Globus pallidus (tissue), 1 donor: ENCODE results near the gene SH3GL1.
"Not testable (repeated sequence)": the region's sequence is repeated elsewhere in the genome, so short reads cannot be mapped to it uniquely, and the experiment has no call there.

Experiments
- DNase-seq: peaks from one replicate; pipeline ENCODE4 v3.0.0-alpha.2; 2015; ENCODE audit warnings: low spot score

The SH3GL1 gene

DNA sequence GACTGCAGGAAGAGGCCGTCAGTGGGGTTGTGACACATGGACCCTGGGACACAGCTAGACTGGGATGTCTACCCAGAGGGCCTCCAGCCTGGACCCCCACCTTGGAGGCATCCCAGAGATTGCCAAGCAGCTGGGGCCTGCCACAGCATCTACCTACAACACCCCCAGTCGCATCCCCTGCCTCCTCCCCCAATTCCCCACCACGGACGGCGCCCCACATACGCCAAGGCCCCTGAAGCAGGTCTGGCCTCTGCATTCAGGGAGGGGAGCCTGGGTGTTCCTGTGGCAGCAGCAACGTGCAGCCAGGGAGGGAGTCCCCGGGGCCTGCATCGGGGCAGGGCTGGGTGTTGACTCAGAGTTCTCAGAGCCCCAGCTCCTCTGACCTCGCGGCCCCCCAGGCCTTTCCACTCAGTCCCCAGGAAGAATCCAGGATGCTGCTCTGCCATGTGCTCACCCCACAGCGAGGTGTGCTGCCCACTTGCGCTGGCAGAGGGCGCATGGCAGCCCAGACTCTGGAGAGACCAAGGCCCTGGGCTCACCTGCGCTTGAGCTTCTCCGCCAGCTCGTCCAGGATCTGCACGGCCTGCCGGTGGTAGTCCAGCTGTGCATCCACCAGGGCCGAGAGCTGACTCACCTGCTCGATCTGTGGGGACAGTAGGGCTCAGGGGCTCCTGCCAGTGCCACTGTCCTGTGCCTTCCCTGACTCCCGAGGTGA is 37.4 kb downstream of the SH3GL1 start:
- DNase-seq: no peak

DNA sequence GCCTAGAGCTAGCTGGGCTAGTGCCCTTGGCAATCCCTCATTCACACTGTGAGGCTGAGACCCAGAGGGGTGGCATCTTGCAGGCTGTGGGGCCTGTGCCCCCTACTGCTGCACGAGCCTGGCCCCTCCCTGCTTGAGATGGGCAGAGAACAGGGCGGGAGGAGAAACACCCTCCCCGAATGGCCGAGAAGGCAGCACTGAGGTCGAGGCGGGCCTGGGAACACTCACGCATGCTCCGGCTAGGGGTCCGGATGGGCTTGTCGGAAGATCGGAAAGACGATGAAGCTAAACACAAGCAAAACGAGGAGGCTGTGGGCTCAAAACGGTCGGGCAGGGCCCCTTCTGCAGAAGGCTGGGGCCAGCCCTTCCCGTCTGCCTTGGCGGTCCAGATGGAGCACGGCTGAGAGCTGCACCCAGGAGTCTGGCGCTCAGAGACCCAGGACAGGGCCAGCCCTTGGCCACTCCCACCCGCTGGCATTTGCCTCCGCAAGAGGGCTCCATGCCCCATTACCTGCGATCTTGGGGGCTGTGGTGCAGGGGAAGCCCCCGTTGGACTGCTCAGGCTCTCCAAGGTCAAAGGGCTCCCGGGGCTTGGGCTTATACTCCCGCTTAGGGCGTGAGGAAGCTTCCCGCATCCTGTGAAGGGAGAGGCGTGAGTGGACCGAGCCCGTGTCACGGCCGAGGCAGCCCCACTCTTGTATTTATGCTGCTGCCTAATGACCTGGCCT is 38.1 kb downstream of the SH3GL1 start:
- no peak for DNase-seq

DNA sequence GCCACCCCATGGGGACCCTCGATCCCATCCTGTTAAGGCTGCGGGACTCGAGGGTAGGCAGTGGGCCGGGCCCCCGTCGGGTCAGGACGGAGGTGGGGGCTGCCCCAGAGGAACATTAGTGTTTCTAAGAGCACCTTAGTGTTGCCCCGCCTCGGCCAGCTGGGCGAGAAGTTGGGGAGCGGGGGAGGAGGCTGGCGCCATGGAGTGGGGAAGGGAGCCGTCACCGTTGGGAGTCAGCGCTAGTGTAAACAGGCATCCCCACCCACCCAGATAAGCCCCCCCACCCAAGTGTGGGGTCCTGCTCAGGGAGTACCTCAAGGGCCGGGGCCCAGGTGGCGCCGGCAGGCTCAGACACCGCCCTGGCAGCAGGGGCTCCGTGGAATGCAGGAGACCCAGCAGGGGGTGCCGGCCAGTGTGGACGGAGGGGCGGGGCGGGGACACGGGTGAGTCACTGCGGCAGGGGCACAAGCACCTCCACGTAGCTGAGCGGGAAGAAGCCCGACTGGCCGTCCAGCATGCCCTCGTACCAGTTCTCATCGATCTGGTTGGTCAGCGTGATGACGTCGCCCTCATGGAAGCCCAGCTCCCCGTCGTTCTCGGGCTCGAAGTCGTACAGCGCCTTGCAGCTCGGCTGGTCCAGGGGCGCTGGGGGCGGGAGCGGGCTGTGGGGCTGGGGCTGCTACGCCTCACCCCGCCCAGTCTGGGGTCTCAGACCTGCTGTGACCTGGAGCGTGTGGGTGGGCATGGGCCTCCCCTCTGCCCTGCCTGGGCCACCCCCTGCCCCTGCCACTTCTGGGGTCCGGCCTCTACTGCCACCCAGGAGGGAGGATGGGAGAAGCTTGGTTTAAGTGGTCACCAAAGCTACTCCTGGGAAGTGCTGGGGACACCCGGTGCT is 38.9 kb downstream of the SH3GL1 start:
- DNase-seq: no peak

DNA sequence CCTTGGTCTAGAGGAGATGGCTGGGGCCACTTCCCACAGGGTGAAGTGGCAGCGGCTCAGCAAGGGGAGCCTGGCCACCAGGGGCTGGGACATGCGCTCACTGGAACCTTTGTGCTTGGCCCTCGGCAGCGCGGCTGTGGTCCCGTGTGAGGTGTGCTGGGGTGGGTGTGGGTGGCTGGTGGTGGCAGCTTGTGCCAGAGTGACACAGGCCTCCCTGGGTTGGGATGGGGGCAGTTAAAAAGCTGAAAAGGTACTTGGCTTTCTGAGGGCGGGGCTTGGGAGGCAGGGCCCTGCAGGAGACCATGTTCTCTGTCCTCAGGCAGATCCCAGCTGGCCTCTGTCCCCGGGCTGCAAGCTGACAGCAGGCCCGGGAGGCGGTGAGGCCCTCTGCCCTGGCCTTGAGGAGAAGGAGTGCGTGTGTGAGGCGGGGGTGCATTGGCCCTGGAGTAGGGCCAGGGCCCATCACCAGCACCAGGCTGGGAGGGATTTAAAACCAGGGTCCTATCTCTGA is 39.7 kb downstream of the SH3GL1 start:
- no peak for DNase-seq

DNA sequence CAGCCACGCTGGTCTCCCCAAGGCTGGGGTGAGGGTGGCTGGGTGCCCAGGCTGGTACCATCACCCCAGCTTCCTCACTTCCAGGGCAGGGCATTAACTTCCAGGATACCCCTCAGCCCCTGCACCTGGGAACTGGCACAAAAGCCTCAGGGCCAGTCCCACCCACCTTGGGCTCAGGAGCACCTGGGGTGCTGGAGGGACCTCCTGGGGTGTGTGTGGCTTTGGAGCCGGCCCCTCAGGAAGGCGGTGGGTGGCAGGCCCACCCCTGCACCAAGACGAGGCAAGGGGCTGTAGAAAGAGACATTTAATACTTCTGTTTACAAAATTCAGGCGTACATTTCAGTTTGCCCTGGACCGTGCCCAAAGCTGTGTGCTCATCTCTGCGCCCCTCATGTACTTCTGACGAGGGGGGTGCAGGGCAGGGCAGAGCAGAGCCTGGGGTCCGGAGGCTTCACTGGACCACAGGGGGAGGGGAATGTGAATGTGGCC is 40.2 kb downstream of the SH3GL1 start:
- no peak for DNase-seq

DNA sequence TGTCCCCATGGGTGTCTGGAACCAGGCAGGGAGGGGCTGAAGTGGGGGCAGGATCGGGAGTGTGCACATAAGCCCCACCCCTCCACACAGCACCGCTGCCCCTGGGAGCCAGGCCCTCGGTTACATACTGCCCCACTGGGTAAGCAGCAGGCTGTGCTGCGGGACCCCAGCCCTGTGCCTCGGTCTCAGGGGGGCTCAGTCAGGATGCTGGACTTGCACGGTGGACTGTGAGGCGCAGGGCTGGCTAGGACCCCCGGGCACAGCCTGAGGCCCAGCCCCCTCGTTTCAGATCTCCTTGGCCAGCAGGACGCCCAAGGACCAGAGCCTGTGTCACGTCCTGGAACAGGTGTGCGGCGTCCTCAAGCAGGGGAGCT is 40.7 kb downstream of the SH3GL1 start:
- no peak for DNase-seq

DNA sequence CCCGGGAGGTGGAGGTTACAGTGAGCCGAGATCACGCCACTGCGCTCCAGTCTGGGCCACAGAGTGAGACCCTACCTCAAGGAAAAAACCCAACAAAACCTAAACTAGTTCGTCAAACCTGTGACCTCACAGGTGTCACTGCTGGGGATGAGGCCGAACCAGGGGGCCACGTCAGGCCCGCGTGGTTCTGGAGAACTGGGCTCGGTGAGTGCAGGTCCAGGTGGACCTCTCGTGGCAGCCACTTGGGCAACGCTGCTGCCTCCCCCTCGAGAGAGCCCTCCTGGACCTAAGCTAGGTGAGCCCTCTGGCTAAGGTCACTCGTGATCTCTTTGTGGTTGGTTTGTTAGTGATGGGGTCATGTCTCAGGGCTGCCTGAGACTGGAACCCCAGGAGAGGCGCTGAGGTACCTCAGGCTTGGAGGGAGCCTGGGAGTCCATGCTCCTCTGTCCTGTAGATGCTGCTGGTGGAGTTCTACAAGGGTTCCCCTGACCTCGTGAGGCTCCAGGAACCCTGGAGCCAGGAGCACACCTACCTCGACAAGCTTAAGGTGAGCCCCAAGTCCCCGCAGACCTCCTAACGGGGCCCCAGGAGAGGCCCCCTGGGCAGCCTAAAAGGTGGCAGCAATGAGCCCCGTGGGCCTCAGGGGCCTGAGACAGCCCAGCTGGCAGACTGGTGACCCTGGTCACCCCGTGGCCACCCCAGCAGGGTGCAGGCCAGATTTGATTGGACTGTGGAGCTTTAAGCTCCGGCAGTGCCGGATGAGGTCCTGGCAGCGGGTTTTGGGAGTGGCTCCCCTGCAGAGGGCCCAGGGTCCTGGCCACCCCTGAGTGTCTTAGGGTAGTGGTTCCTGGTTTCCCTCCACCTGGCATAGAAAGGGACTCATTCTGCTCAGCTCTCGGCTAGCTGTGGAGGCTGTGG is 41.4 kb downstream of the SH3GL1 start:
- no peak for DNase-seq

DNA sequence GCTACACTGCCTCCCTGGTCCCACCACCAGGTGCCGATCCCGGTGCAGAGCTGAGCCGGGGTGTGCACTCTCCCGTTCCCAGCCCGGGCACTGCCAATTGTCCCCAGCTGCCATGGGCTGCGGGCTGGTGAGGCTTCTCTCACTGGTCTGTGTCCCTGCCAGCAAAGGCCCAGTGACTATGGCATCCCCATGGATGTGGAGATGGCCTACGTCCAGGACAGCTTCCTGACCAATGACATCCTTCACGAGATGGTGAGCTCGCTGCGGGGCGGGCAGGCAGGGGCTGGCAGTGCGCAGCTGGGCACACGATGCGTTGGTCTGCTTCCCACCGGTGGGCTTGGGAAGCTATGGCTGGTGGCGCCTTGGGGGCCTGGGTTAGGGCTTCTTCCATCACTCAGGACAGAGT is 42.4 kb downstream of the SH3GL1 start:
- no peak for DNase-seq

DNA sequence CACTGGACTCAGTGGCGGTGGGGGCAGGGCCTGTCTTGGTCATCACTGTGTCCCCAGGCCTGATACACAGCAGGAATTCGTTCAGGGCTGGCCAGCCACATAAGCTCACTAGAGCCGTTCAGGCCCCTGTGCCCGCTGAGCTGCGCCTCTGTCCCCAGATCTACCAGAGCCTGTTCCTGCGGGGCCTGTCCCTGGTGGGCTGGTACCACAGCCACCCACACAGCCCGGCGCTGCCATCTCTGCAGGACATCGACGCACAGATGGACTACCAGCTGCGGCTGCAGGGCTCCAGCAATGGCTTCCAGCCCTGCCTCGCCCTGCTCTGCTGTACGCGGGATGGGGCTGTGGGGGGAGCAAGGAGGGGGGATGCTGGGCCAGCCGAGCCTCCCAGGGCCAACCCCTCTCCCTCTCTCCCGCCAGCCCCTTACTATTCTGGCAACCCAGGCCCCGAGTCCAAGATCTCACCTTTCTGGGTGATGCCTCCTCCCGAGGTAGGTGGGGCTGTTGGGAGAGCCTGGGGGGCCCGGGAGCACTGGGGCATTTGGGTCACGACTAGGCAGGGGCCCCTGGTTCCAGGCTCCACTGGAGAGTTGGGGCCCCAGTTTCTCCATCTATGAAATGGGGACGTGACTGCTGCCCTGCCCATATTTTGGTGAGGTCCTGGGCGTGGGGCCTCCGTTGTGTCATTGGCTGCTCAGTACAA is 43.1 kb downstream of the SH3GL1 start:
- no peak for DNase-seq

DNA sequence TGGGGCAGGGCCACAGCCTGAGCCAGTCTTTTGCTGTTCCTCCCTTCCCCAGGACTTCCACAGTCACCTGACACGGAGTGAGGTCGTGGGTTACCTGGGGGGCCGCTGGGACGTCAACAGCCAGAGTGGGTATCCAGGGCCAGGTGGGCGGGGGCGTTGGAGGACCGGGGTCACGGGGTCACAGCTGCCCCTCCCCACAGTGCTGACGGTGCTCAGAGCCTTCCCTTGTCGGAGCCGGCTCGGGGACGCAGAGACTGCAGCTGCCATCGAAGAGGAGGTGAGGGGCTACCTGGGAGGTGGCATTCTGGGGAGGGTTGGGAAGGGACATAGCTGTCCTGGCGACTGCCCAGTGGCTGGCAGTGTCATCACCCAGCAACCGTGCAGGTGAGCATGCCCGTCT is 45.5 kb downstream of the SH3GL1 start:
- DNase-seq: no peak

DNA sequence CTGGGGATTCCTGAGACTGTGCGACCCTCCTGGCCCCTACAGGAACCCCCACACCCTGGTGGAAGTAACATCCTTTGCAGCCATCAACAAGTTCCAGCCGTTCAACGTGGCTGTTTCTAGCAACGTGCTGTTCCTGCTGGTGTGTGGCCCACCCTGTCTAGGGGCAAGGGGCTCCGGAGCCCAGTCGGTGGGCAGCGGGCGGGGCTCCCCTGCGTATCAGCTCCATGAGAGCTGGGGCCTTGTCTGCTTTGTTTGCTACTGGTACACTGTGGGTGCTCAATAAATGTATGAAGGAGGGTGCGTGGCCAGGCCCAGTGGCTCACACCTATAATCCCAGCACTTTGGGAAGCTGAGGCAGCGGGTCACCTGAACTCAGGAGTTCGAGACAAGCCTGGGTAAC is 46.1 kb downstream of the SH3GL1 start:
- no peak for DNase-seq

DNA sequence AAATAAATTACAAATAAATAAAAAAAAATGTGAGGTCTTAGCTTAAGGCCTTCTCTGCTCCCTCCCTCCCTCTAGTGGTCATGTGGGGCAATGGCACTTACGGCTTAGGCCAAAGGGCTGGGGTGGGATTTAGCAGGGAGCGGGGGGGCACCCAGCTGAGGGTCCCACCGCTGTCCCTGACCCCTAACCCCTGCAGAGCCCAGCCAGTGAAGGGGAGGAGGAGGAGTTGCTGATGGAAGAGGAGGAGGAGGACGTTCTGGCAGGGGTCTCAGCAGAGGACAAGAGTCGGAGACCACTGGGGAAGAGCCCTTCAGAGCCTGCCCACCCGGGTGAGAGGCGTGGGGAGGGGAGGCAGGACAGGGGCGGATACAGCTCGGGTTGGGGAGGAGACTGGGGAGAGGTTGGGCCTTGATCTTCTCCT is 47.6 kb downstream of the SH3GL1 start:
- no peak for DNase-seq

DNA sequence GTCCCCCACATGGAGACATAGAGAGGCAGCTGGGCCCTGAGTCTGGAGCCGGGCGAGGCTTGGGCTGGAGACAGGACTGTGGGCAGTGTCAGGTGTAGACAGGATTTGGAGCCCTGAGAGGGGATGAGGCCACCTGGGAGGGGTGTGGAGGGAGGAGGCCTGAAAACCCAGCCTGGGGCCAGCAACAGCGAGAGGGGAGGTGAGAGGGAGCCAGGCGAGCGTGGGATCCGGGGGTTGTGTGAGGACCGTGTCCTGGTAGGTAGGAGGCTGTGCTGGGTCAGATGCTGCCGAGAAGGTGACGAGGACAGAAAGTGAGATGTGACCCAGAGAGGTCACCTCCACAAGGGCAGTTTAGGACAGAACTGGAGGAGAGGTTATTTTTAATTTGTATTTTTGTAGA is 49.6 kb downstream of the SH3GL1 start:
- no peak for DNase-seq

DNA sequence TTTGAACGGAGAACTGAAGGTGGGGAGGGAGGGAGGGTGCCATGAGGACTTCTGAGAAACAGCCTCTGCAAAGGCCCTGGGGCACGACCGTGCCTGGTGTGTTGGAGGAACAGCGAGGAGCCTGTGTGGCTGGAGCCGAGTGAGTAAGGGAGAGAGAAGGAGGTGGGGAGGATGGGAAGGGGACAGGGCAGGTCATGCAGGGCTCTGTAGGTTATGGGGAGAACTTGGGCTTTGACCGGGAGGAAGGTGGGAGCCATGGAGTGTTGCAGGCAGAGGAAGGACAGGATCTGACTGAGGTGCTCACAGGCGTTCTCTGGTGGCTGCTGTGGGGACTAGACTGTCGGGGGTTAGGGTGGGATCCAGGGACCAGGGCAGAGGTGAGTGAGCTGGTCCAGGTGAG is 50.2 kb downstream of the SH3GL1 start:
- no peak for DNase-seq

DNA sequence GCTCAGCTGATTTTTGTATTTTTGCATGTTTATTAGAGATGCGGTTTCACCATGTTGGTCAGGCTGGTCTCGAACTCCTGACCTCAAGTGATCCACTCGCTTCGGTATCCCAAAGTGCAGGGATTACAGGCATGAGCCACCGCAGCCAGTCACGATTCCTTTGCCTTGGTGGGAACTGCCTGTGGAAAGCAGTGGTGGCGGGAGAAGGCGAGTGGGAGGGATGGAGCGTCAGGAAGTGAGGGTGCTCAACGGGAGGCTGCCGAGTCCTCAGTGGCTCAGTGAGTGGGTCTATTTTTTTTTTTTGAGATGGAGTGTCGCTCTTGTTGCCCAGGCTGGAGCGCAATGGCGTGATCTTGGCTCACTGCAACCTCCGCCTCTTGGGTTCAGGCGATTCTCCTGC is 51.1 kb downstream of the SH3GL1 start:
- not testable (repeated sequence) for DNase-seq

DNA sequence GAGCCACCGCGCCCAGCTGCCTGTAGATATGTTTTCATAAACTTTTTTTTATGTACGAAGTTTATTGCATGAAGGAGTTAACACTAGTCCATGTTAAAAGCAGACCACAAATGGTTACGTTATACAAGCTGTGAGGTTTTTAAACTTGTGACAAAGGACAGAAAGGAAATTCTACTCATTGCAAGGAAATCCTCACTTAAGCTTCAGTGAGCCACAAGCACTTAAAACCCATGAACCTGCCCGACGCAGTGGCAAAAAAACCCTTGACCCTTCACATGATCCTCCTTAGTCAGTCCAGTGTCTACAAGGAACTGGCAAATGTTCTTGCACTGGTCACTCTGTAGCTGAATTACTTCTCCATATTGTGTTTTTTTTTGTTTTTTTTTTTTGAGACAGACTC is 52.8 kb downstream of the SH3GL1 start:
- no peak for DNase-seq

DNA sequence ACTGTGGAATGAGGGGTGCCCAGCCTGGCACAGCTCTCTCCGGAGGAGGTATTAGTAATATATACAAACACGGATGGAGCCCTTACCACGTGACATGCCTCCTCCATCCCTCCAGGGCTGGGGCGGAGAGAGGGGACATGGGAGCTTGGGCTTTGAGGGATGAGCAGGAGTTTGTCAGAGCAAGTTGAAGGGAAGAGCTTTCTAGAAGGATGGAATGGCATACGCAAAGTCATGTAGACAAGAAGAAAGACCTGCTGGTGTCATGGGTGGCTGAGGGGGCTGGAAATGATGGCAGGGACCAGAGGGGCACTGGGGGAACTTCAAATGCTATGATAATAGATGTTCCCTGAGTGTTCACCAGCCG is 54.3 kb downstream of the SH3GL1 start:
- no peak for DNase-seq

DNA sequence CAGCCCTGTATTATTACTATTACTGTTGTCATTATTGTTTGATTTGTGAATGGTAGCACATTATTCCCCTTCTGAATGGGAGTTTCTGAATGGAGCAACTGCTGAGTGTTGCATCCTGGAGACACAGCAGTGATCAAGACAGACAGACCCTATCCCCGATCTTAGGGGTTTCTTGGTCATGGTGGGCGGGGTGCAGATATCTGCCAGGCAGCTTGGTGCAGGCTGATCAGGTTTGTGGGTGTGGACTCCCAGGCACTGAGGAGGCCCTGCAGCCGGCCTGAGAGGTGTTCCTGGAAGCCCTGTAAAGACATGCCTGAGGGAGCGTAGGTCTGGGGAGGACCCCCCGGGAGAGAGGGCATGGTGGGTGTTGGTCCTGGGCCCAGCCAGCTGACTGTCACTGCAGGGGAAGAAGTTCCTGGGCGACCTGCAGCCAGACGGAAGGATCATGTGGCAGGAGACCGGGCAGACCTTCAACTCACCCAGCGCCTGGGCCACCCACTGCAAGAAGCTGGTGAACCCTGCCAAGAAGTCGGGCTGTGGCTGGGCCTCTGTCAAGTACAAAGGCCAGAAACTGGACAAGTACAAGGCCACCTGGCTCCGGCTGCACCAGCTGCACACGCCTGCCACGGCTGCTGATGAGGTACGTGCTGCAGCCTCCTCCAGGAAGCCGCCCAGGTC is 54.9 kb downstream of the SH3GL1 start:
- no peak for DNase-seq

DNA sequence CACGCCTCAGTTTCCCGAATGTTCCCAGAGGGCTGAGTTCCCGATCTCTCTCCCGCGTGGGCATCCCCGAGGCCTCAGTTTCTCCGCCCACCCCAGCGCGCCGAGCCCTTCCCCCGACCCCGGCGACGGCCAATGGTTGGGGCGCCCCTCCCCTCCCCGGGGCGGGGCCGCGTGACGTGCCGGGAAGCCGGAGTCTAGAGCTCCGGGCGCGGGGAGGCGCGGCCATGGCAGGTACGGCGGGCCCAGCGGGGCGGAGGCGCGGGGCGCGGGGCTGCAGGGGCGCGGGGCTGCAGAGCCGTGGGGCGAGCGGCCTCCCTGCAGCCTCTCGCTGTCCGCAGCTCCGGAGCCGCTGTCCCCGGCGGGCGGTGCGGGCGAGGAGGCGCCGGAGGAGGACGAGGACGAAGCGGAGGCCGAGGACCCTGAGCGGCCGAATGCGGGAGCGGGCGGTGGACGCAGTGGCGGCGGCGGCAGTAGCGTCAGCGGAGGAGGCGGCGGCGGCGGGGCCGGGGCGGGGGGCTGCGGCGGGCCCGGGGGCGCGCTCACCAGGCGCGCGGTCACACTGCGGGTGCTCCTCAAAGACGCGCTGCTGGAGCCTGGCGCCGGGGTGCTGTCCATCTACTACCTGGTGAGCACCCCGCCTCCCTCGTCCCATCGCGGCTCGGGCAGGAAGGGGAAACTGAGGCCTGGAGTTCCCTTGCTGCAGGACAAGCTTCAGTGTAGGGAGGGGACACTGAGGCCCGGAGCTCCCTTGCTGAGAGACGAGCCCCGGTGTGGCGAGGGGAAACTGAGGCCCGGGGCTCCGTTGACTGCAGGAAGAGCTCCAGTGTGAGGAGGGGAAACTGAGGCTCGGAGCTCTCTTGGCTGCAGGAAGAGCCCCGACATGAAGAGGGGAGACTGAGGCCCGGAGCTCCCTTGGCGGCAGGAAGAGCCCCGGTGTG is 56.7 kb downstream of the SH3GL1 start, which contains the start of gene MPND:
Gene MPND (plus strand): TSS at position 193 of the 938 bp plus-strand sequence. CDS start 32 bp downstream, at position 225.
- peak; percentile 92 for DNase-seq
